Neural crest cell (in vitro differentiated cells): ENCODE data around the gene NSUN6. TPM values are rescaled to one million over a fixed set of nuclear protein-coding genes. Genes with fewer than 3 reads are reported as not detected.

ENCODE experiments used
- DNase-seq: peaks from one replicate; pipeline ENCODE4 v3.0.0; 2021; ENCODE audit warnings: low read depth, mixed read lengths, low spot score
- H3K27ac Mint-ChIP-seq: one replicate; pipeline ENCODE4 v1.8.0; 2021; ENCODE audit warnings: mild to moderate bottlenecking, mixed read lengths; ENCODE audit not compliant: unreplicated experiment
- H3K27me3 Mint-ChIP-seq: 2 replicates; pipeline ENCODE4 v1.8.0; 2021; ENCODE audit warnings: low read depth, mild to moderate bottlenecking, mixed read lengths
- H3K36me3 Mint-ChIP-seq: 2 replicates; pipeline ENCODE4 v1.8.0; 2021; ENCODE audit warnings: low read depth, mild to moderate bottlenecking, mixed read lengths
- H3K4me1 Mint-ChIP-seq: 2 replicates; pipeline ENCODE4 v1.8.0; 2021; ENCODE audit warnings: mixed read lengths
- H3K4me3 Mint-ChIP-seq: one replicate; pipeline ENCODE4 v1.8.0; 2021; ENCODE audit warnings: mild to moderate bottlenecking, mixed read lengths
- H3K9me3 Mint-ChIP-seq: 2 replicates; pipeline ENCODE4 v1.8.0; 2021; ENCODE audit warnings: mixed read lengths
- total RNA-seq: library from RNA; stranded (reverse); gene quantifications from 2 replicates; pipeline ENCODE4 v1.2.1, GENCODE V29; 2021
- TF ChIP-seq, protein P1 (sequence below): fragments of 200-600 bp; sonication (generic); conservative IDR thresholded peaks from 2 replicates; pipeline ENCODE4 v1.5.0; 2021; ENCODE audit warnings: antibody characterized with exemption, mild to moderate bottlenecking

The NSUN6 gene
- total RNA-seq, 1 donor from 2014 or later: 18.4 TPM

DNA sequence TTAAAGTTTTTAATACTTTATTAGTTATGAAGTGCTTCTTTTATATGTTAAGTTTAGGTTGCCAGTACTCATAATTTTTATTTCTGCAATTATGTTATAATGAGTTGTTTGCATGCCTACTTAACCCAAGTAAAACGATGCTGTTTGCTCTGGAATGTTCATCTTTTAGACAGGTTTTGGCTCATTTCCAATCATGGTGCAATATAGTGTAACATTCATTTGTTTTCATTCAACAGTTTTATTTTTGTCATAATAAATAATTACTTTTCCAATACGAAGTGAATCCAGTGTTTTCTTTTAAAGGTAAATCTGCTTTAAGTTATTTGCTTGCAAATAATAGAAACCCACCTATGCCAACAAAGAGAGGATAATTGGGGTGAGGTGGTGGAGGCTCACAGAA lies 30.0 kb upstream of the NSUN6 start:
- TF ChIP-seq, protein P1, sequence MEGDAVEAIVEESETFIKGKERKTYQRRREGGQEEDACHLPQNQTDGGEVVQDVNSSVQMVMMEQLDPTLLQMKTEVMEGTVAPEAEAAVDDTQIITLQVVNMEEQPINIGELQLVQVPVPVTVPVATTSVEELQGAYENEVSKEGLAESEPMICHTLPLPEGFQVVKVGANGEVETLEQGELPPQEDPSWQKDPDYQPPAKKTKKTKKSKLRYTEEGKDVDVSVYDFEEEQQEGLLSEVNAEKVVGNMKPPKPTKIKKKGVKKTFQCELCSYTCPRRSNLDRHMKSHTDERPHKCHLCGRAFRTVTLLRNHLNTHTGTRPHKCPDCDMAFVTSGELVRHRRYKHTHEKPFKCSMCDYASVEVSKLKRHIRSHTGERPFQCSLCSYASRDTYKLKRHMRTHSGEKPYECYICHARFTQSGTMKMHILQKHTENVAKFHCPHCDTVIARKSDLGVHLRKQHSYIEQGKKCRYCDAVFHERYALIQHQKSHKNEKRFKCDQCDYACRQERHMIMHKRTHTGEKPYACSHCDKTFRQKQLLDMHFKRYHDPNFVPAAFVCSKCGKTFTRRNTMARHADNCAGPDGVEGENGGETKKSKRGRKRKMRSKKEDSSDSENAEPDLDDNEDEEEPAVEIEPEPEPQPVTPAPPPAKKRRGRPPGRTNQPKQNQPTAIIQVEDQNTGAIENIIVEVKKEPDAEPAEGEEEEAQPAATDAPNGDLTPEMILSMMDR: no peak
- DNase-seq: no peak
- H3K36me3 Mint-ChIP-seq: peaks cover 8% of the 10 kb centered on the region
- no peaks in the 10 kb centered on the region for H3K4me1 Mint-ChIP-seq
- no peaks in the 10 kb centered on the region for H3K9me3 Mint-ChIP-seq
- H3K4me3 Mint-ChIP-seq: no peak overlapping the region
- H3K27me3 Mint-ChIP-seq: no peaks in the 10 kb centered on the region
- no peak overlapping the region for H3K27ac Mint-ChIP-seq

DNA sequence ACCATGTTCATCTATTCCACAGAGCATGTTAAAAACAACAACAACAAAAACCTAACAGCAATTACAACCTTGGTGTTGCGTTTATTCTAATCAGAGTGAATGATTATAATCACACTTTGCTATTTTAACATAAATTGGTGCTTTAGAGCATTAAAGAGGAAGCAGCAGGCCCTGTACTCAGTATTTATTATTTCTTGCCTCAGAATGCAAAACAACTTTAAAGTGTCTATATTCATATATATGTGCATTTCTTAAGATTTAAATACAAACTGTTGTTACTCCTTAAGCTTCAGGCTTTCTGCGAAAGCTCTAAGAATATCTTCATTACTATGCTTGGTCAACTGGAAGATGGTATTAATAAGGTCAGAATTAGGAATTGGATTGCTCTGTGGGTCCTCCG lies 29.4 kb upstream of the NSUN6 start:
- H3K4me3 Mint-ChIP-seq: no peak overlapping the region
- no peak for DNase-seq
- no peaks in the 10 kb centered on the region for H3K9me3 Mint-ChIP-seq
- no peaks in the 10 kb centered on the region for H3K27me3 Mint-ChIP-seq
- H3K27ac Mint-ChIP-seq: no peak overlapping the region
- TF ChIP-seq, protein P1: no peak
- H3K4me1 Mint-ChIP-seq: no peaks in the 10 kb centered on the region
- H3K36me3 Mint-ChIP-seq: peaks cover 8% of the 10 kb centered on the region

DNA sequence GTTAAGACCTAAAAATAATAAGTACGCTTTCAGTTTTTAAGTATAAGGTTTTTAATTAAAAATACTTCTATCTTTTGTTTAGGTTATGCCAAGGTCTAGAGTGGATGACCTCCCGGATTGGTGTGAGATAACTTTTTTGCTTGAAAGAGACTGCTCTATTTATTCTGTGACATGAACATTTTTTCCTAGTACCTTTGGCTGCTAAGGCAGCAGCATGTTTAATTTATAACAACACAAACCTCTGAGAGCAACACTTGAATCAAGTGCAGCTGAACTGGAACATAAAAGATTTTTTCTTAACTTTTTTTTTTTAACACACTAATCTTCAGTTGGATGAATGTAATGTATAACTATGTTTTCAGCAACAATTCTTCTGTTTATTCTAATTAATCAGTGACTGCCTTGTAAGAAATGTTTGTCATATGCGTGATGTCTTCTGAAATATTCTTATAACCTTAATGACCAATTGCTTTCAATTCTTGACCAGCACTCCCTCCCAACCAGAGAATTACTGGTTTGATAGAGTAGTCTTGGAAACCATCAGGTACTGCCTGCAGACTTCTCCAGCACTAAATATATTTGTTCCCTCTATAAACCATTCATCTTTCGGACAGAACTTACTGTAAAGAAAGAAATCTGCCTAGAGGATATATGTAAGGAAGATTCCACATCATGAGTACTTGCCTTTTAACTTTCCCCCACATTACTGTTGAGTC lies 23.9 kb upstream of the NSUN6 start:
- DNase-seq: no peak
- no peaks in the 10 kb centered on the region for H3K4me1 Mint-ChIP-seq
- H3K27ac Mint-ChIP-seq: no peak overlapping the region
- no peaks in the 10 kb centered on the region for H3K9me3 Mint-ChIP-seq
- TF ChIP-seq, protein P1: no peak
- H3K4me3 Mint-ChIP-seq: no peak overlapping the region
- no peaks in the 10 kb centered on the region for H3K27me3 Mint-ChIP-seq
- peaks cover 6% of the 10 kb centered on the region for H3K36me3 Mint-ChIP-seq

DNA sequence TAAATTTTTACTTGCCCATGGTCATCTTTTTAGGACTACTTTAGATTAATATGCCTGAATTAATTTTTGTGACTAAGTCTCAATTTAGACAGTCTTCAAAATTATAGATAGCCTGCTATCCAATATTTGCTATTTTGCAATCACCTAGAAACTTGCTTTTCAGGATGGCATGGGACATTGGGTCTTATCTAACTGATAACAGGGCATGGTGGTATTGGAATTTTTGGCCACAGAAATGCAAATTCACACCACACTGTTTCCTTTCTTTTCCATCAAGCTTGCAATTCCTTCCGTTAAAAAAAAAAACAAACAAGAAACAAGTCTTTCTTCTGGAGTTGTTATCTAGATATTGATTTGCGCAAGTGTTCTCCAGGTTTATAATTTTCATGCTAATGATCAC lies 16.6 kb upstream of the NSUN6 start:
- TF ChIP-seq, protein P1: no peak
- H3K9me3 Mint-ChIP-seq: no peaks in the 10 kb centered on the region
- H3K27me3 Mint-ChIP-seq: no peaks in the 10 kb centered on the region
- peaks cover 15% of the 10 kb centered on the region for H3K4me1 Mint-ChIP-seq
- H3K27ac Mint-ChIP-seq: no peak overlapping the region
- no peak overlapping the region for H3K4me3 Mint-ChIP-seq
- H3K36me3 Mint-ChIP-seq: peaks cover 13% of the 10 kb centered on the region
- no peak for DNase-seq

DNA sequence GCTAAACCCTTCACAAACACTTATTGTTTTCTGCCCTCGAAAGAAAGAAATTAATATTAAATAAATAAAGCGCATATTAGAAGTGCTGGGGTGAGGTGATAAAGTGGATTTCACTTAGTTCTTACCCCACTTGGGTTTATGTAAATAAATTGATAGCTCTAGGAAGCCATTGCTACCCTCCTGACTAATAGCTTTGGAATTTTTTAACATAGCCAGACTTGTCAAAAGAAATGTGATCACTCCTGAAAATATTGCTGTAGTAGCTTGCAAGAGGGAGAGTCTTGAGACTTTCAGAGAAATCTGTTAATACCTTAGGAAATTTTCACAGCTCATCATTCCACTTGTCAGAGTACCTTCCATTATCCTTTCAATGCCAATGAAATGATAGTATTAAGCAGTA lies 15.4 kb upstream of the NSUN6 start:
- DNase-seq: no peak
- Mint-ChIP-seq H3K27ac (no peak overlapping the region), H3K4me1 (peaks cover 22% of the 10 kb centered on the region), H3K27me3 (no peaks in the 10 kb centered on the region), H3K36me3 (peaks cover 13% of the 10 kb centered on the region), H3K4me3 (no peak overlapping the region), H3K9me3 (no peaks in the 10 kb centered on the region)
- TF ChIP-seq, protein P1: no peak
